A172 (cell line): ENCODE results near the gene CSNK1G3. TPM values are rescaled to one million over a fixed set of nuclear protein-coding genes. Genes with fewer than 3 reads are reported as not detected.
"Not testable (repeated sequence)": the region's sequence is repeated elsewhere in the genome, so short reads cannot be mapped to it uniquely, and the experiment has no call there.

ENCODE experiments used
- DNase-seq: peaks from one replicate; pipeline ENCODE4 v3.0.0-alpha.2; 2015; ENCODE audit warnings: low spot score
- total RNA-seq: library from RNA; depleted of rRNA; stranded (reverse); fragments of >200 nt; shearing (Covaris generic); gene quantifications from 2 replicates; pipeline ENCODE4 v1.2.3, GENCODE V29; 2014

Gene CSNK1G3
- total RNA-seq, 1 experiment from 2014 or later: 77.0 TPM

DNA sequence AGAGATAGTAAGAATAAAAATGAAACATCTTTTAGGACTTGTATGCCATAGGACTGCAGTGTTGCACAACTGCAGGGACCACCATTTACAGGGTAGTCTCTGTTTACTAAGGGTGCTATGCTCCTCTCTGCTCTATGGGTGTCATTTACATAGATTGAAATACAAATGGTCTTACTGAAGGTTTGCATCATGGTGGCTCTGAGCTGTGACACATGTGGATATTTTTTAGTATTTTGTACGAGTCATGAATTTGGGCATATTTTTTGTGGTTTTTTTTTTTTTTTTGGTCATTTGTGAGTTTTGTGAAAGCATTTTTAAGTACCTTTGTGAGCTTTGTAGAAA is 47.4 kb downstream of the CSNK1G3 start:
- DNase-seq: no peak

DNA sequence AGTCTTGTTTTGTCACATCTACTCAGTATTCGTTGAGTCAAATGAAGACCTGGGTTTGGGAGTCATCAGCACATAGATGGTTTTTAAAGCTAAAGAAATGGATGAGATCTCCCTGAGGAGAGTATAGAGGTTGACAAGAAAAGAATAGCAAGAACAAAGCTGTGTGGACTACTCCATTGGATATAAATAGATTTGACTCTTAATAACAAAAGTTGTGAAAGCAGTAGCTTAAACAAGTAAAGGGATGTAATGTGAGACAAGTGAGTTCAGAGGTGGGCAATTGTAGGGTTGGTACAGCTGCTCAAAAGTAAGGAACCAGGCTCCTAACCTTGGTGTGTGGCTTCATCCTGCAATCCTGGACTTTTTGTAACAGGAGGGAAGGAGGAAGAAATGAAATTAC is 49.3 kb downstream of the CSNK1G3 start:
- no peak for DNase-seq

DNA sequence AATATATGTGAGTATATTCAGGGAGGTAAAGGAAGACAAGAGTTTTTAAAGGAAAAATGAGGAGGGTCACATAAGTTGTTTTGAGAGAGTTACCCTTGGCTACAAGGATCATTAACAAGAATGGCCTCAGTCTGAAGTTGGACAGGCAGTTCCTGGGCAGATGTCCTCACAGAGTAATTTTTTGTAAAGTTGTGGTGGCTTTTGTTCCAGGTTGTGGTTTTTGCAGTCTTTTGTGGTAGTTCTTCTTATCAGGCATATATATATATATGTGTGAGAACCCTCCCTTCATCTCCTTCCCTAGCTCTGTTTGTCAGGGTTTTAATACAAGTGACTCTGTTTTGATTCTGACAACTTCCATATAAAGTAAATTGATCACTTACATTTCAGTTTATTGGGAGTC is 60.0 kb downstream of the CSNK1G3 start:
- DNase-seq: no peak

DNA sequence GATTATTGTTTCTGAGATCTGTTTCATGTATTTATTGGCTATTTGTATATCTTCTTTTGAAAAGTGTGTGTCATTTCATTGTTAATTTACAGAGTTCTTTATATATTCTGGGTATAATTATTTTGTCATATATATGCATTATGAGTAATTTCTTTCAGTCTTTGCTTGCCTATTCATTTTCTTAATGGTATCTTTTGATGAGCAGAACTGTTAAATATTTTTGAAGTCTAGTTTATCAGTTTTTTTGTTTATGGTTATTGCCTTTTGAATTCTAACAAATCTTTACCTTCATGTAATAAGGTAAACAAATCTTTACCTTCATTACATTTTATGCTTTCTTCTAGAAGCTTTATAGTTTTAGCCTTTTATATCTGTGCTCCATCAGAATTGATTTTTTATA is 66.4 kb downstream of the CSNK1G3 start:
- no peak for DNase-seq

DNA sequence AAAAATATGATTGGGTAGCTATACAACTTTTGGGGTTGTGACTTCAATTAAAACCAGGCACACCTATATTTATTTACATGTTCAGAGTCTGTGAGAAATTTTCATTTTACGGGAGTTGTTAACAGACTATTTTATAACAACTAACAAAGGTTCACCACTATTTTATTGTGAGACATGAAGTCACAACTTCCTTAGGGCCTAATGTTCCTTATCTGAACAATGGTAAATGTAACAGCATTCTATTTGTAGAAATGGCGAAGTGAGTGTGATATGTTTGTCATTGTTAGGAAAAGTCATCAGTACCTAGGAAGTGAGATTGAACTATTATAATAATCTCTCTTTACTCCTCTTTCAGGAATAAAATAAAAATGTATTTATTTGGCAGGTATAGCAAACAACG is 67.4 kb downstream of the CSNK1G3 start:
- DNase-seq: no peak

DNA sequence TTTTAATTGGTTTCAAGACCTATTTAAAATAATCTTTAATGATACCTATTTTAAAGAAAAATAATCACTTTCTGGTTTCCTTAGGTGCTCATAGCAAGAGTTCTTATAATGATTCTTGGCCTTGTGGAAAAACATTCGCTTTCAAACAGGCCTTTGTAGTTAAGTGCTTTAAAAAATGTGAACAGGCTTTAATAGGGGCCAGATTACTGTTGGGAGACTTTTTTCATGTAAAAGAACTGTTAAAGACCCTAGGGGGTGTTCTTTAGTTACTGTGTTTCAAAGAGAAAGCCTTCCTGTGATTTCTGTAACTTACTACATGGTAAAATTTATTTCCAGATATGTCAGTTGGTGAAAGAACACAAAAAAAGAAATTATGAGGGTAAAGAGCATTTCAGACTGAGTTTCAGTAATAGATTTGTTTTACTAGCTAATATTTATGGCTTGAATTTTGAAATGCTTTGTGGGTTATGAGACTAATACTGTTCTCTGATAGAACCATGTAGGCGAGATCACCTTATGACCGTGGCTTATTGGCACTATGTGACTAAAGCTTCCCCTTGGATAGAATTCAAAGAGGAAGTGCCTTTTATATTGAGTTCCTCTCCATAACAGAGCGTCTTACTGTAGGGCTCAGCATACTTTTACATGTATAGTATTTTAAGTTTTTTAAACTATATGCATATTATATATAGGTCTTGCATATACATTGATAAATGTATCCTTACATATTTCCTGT is 70.7 kb downstream of the CSNK1G3 start:
- DNase-seq: no peak

DNA sequence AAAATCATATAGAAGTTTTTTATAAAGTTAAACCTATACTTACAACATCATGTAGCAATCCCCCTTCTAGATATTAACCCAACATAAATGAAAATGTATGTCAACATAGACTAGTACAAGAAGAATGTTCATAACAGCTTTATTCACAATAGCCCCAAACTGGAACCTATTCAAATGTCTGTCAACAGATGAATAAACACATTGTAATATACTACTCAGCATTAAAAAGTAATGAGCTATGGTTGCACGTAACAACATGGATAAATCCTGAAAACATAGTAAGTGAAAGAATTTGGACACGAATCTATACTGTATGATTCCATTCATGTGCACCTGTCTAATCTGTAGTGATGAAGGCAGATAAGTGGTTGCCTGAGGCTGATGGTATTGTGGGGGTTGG is 73.9 kb downstream of the CSNK1G3 start:
- no peak for DNase-seq

DNA sequence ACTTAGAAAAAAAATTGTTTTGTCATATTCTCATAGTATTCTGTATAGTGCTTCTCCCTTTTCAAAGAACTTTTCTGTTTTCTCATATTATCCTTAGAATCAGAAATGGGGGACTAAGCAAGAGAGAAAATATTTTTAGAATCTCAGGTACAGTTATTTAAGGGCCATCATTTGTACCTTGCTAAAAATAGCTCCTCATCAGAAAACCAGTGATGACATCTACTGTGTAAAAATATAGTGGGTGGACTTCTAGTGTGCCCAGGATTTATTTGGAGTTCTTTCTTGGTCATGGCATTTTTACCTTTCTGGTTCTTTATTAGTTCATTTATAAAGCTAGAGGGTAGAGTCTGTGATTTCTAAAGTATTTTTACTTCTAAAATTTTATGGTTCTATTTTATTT is 82.5 kb downstream of the CSNK1G3 start:
- DNase-seq: no peak

DNA sequence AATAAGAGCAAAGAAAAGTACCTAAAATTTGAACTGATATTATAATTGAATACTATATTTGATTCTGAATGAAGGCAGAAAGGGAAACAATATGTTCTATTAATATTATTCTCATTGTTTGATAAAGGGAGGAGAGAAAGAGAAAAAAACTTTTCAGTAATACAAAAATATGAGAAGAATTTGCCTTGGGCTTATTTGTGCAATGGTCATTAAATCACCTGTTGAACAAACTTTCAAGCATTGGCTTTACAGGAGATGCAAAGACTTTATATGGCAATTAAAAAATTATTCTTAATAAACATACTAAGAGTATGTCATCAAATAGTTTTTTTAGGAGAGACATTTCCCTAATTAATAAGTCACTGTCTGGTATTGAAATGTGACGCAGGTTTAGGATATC is 85.0 kb downstream of the CSNK1G3 start:
- DNase-seq: no peak

DNA sequence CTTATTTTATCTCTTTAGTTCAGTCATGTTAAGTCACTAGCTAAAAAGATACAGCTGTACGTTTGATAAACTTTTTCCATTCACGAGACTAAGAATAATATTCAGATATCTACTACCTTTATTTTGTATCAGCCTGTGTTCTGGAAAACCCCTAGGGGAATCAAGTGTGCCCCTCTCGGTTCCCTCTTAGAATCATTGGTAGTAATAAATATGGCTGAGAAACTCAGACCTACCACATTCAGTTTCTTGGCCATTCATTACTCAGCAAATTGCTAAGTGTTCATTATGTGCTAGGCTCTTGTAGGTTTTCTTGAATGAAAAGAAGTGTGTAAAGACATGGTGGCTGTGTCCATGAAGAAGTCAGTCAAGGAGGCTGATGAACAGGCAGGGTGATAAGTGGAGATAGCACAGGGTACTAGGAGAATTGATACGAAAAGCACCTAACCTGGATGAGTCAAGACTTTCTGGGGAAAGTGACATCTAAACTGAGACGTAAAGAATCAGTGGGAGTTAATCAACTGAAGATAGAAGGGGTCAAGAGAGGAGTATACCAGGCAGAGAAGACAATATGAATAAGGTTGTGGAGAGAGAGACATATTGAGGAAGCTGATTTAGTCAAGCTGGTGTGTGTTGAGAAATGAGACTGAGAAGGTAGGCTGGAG is 86.2 kb downstream of the CSNK1G3 start:
- no peak for DNase-seq

DNA sequence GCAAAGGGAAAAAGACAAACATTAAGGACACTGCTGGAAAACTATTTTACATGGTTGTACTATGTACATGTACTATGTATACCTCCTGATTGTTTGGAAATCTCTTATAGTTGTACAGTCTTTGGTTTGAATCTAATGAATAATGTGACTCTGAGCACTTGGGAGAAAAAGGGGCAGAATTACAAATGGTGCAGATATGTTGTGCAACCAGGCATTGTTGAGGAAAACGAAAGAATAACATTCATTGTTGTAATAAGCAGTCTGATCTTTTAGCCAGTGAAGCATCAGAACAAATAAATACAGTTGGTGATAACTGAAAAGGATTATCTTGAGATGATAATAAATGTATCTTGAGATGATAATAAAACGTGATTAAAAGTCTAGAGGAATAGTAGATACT is 87.2 kb downstream of the CSNK1G3 start:
- DNase-seq: no peak

DNA sequence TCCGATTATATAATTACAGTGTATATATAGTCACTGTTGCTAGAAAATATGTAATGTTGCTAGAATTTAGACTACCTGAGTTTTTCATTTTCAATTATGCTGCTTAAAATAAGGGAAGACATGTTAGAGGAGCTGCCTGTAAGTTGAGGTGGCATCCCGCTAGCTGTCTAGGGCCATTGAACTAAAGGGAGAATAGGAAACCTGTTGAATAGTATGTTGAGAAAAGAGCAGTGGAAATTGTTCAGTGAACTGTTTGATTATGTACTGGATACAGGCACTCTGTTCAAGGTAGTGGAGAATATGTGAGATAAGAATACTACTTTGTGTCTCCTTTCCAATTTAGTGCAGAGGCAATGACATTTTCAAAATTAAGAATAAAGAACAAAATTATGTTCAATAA is 89.6 kb downstream of the CSNK1G3 start:
- no peak for DNase-seq

DNA sequence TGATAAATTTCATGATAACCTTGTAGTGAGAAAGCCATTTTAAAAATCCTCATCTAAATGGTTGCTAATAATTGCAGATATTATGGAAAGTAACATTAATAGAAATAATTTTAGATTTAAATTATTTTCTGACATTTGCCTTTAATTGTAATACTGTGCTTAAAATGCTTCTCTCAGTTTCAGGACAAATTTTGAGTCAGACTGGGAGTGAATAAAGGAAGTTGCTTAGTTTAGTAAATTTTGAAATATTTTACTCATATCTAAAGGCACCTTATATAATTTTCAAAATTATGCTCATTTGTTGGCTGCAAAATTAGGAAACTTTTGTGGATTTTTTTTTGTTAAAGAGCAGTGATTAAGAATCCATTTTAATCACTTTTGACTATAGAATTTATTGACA is 93.8 kb downstream of the CSNK1G3 start:
- DNase-seq: no peak

DNA sequence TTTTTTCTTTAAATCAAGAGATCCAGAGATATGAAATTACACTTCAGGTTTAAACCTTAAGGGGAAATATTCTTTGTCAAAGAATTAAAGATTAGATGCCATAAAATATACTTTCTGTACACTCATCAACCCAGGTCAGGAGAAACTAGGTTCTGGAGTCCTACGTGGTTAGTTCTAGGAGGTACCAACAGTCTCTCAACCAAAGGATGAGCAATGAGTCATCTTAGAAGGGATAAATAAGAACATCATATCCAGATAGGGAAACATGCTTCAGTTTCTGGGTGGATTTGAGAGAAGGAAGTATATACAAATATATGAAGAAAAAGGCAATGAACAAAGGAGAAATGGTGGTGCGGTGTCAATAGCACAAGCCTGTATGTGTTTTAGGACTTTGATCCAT is 98.2 kb downstream of the CSNK1G3 start:
- DNase-seq: no peak

DNA sequence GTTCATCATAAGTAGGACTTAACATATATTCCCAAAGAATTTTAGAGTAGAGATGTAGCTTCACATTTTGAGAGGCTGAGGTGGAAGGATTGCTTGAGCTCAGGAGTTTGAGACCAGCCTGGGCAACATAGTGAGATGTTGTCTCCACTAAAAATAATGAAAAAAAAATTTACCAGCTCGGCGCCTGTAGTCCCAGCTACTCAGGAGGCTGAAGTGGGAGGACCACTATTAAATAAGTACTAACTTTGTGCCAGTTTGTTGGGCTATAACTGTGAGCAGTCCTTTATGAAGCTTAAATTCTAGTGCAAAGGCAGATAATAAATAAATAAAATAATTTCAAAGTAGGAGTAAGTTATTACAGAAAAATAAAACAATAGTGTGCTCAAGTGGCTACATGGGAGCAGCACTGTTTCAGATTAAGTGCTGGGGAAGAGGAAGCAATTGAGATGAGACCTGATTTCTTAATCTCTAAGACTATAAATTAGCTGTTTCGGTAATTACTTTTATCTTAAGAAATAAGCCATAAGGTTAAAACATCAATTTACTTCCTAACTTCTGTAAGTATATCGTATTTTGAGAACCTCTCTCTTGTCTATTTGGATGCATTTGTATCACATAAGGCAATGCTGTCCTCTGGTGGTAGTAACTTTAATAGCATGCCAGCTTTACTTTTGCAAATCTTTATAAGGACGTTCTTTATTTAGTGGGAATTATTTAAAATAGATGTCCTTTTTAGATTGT is 98.9 kb downstream of the CSNK1G3 start:
- peak; percentile 53 for DNase-seq

DNA sequence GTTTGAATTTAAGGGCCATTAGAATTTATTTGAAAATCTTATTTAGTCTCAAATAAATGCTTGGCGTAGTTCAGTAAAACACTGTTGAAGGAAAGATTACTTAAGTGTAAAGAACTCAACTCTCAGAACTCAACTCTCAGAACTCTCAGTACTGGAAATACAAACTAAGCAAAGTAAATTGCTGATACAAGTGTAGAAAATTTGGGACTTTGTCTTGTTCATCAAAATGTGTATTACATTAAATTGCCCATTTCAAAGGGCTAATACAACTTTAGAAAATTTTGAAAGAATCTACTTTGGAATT is 99.4 kb downstream of the CSNK1G3 start:
- no peak for DNase-seq

DNA sequence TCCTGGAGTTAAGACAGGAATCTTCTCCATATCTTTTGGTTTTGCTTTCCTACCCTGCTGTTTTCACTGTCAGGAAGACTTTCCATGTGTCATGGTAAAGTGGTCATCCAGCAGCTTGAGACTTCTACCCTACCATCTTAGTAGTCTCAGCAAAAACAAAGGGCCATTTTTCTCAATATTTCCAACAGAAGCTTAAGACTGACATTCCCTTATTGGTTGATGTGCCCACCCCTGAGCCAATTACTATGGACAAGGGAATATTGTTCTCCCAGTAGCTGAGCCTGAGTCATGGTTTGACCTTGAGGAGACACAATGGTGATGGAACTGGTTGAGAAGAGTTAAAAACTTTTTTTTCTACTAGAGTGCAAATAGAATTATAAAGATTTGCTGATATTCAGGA is 105.6 kb downstream of the CSNK1G3 start:
- DNase-seq: no peak

DNA sequence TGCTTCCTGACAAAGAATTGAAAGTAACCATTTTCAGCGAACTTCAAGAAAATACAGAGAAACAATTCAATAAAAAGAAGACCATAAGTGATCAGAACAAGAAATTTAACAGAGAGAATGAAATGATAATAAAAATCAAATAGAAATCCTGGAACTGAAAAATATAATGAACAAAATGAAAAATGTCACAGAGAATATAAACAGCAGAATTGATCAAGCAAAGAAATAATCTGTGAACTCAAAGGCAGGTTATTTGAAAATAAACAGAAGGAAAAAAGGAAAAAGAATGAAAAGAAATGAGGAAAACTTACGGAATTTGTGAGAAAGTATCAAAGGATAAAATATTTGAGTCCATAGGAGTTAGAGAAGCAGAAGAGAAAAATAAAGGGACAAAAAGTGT is 114.1 kb downstream of the CSNK1G3 start:
- no peak for DNase-seq

DNA sequence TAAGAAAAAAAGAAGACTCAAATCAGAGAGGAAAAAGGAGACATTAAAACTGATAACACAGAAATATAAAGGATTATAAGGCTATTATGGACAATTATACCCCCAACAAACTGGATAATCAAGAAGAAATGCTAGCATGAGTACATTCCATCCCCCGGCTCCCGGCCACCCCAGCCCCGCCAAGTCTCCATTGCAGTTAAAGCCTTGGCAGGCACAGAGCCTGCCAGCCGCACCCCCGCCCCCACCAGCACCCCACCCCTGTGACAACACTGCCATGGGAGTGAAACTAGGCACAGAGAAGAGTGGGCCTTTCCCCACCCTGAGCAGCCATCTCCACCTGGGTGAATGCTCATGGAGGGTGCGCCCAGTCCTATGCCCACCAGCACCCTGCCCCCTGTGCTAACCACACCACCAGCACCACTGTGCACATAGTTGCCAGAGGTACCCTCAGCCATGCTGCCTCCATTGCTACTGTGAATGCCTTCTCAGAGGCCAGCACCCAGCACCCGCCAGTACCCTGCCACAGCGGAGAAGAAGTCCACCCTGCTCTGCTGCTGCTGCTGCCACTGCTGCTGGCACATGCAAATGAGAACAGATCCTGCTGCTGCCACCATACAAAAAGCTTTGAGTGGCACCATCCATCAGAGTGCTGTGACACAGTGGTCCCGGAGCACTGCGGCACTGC is 117.0 kb downstream of the CSNK1G3 start:
- DNase-seq: no peak

DNA sequence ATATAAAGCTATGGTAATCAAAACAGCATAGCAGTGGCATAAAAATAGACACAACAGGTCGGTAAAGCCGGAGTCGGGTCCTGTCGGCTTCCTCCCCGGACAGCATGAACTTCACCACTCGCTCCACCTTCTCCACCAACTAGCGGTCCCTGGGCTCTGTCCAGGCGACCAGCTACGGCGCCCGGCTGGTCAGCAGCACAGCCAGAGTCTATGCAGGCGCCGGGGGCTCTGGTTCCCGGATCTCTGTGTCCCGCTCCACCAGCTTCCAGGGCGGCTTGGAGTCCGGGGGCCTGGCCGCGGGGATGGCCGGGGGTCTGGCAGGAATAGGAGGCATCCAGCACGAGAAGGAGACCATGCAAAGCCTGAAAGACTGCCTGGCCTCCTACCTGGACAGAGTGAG is 124.0 kb downstream of the CSNK1G3 start:
- no peak for DNase-seq

DNA sequence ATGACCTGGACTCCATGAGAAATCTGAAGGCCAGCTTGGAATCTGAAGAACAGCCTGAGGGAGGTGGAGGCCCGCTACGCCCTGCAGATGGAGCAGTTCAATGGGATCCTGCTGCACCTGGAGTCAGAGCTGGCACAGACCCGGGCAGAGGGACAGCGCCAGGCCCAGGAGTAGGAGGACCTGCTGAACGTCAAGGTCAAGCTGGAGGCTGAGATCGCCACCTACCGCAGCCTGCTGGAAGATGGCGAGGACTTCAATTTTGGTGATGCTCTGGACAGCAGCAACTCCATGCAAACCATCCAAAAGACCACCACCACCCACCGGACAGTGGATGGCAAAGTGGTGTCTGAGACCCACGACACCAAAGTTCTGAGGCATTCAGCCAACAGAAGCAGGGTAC is 125.1 kb downstream of the CSNK1G3 start:
- not testable (repeated sequence) for DNase-seq

DNA sequence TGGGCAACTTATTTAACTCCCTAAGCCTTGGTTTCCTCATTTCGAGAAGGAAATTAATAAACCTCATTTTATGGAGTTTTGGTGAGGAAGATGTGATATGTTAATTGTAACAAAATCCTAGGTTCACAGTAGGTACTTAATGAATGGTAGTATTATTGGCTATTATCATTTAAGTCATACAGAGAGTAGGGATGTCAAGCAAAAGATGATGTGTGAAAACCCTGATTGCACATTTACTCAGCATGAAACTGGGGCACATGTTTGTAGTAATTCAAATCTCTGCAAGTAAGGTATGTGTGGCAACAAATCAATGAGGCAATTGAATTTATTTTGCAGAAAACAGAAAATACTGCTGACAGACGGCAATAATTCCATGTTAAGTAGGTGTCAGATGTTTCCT is 127.3 kb downstream of the CSNK1G3 start:
- DNase-seq: no peak
